ENCODE data around the gene SLC6A20.

SLC6A20 gene

DNA sequence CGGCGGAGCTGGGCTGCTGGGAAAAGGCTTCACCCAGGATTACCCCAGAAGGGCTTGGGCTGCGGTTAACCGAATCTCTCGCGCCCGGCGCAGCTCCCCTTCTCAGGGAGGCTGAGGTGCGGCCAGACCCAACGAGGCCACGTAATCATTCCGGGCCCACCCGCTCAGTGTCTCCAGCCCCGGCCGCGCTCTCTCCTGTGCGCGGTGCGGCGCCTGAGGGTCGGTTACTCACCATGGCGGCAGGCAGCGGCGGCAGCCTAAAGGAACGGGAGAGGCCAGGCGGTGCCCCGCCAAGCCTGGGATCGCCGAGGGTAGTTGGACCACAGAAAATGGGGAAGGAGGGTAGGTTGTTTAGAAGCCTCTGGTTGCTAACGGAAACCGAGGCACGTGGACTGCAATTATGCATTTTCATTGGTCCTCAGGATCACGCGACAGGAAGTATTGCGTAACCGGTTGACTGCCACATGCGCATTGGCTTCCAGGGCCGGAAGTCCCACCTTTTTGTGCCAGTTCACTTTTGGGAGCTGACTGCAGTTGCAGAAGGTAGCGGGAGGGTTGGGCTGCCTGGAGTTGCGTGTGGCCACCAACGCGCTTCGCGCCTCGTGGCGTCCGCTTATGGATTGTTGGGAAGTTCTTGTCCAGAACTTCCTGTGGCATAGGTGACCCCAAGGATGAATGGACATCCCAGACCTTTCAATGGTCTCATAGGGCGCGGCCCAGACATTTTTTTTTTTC is 45.6 kb upstream of the SLC6A20 start, which contains the start of gene LZTFL1 (continued):
- no peak for TF ChIP-seq TSHZ1 (tag by site-specific recombination; IDR thresholded peaks at IDR 0.05; ENCODE audit: borderline replicate concordance)
- TF ChIP-seq ZNF548 (tag by site-specific recombination; IDR thresholded peaks at IDR 0.05), result no peak
- TF ChIP-seq ZBTB10 (tag by site-specific recombination; IDR thresholded peaks at IDR 0.05), result no peak
- TF ChIP-seq, protein P1, sequence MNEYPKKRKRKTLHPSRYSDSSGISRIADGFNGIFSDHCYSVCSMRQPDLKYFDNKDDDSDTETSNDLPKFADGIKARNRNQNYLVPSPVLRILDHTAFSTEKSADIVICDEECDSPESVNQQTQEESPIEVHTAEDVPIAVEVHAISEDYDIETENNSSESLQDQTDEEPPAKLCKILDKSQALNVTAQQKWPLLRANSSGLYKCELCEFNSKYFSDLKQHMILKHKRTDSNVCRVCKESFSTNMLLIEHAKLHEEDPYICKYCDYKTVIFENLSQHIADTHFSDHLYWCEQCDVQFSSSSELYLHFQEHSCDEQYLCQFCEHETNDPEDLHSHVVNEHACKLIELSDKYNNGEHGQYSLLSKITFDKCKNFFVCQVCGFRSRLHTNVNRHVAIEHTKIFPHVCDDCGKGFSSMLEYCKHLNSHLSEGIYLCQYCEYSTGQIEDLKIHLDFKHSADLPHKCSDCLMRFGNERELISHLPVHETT (tag by site-specific recombination; IDR thresholded peaks at IDR 0.05), result no peak
- TF ChIP-seq ZNF202 (tag by site-specific recombination; IDR thresholded peaks at IDR 0.05; ENCODE audit: borderline replicate concordance), result no peak
- no peak for TF ChIP-seq KLF10 (tag by site-specific recombination; IDR thresholded peaks at IDR 0.05)
- TF ChIP-seq YY2 (tag by site-specific recombination; IDR thresholded peaks at IDR 0.05), result 0 out of 2 replicates have a peak, but pooled peaks have one; percentile 39
- peak; percentile 84 for TF ChIP-seq SETDB1 (IDR thresholded peaks at IDR 0.05; ENCODE audit: insufficient read length, low read length)
- TF ChIP-seq, protein P2, sequence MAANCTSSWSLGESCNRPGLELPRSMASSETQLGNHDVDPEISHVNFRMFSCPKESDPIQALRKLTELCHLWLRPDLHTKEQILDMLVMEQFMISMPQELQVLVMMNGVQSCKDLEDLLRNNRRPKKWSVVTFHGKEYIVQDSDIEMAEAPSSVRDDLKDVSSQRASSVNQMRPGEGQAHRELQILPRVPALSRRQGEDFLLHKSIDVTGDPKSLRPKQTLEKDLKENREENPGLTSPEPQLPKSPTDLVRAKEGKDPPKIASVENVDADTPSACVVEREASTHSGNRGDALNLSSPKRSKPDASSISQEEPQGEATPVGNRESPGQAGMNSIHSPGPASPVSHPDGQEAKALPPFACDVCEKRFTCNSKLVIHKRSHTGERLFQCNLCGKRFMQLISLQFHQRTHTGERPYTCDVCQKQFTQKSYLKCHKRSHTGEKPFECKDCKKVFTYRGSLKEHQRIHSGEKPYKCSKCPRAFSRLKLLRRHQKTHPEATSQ (tag by site-specific recombination; IDR thresholded peaks at IDR 0.05), result no peak
- TF ChIP-seq ATF2 (tag by site-specific recombination; IDR thresholded peaks at IDR 0.05; ENCODE audit: low read depth), result peak; percentile 49; the same call in 1 of the 2 replicates
- no peak for TF ChIP-seq ZNF776 (tag by site-specific recombination; IDR thresholded peaks at IDR 0.05; ENCODE audit: borderline replicate concordance)
- TF ChIP-seq ZNF610 (tag by site-specific recombination; IDR thresholded peaks at IDR 0.05; ENCODE audit: borderline replicate concordance), result no peak
- TF ChIP-seq ZNF747 (tag by site-specific recombination; IDR thresholded peaks at IDR 0.05), result no peak

DNA sequence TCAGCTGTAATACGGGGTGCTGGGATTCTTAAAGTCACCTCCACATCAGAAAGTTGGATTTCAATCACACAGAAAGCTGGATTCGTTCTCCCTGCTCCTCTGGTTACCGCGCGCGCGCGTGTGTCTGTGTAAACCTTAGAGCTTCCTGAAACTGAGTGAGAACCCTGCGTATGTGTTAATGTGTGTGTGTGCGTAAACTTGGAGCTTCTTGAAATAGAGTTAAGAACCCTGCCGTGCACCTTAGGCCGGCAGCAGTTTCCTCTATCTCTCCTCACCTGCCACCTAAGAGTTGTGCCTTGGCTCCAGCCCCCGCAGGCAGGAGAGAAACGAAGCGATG is 45.1 kb upstream of the SLC6A20 start:
- POLR2A ChIA-PET, result no interaction called here
- no peaks in the 10 kb centered on the region for H3K9me3 ChIP-seq (ENCODE audit: control insufficient read depth, insufficient read depth, low read depth, low read length)
- H3K36me3 ChIP-seq (ENCODE audit: control insufficient read depth in 2 of 2, insufficient read depth in 1 of 2, low read length in 2 of 2), result peaks cover 0 to 3% of the 10 kb centered on the region in 2 experiments; a peak in 1 of 3 replicates
- H3K4me3 ChIP-seq (ENCODE audit: low read depth, low read length), result peak overlapping the region; percentile 87
- no peak overlapping the region for H3K27ac ChIP-seq (ENCODE audit: extremely low read depth, low read depth, low read length)
- no peak for TF ChIP-seq ZNF623 (tag by site-specific recombination; IDR thresholded peaks at IDR 0.05)
- no peak for TF ChIP-seq ZNF664 (tag by site-specific recombination; IDR thresholded peaks at IDR 0.05)
- TF ChIP-seq ZBTB20 (tag by site-specific recombination; IDR thresholded peaks at IDR 0.05), result peak; percentile 7; the same call in 1 of the 2 replicates
- no peaks in the 10 kb centered on the region for H3K4me1 ChIP-seq (ENCODE audit: control insufficient read depth, insufficient read depth, low read length)
- CTCF ChIA-PET, result interaction anchor here (0.6 to 1.0 kb wide), 2 partner anchors 11 to 88 kb away, joined by 3 to 4 read pairs; no protein-coding TSS in a partner anchor

Measured in HEK293 (cell line).